ENCODE results near the gene FAM13B. TPM values are rescaled to one million over a fixed set of nuclear protein-coding genes. Genes with fewer than 3 reads are reported as not detected.

FAM13B gene
- total and polyA plus RNA-seq, 9 of the 15 experiments (the other 6 are each of a cell fraction or from before 2014, with no cell fraction given) = 2.3 to 21.6 (median 14.1) TPM

GRCh38 chr5:138000102-138000723 lies 32.7 kb downstream of the FAM13B start (continued):
- no peak for TF ChIP-seq RERE (CRISPR knock-in tag; IDR thresholded peaks at IDR 0.05; ENCODE audit: borderline replicate concordance)
- no peak for TF ChIP-seq TSC22D4 (tag; IDR thresholded peaks at IDR 0.05)
- TF ChIP-seq ZNF431 (CRISPR knock-in tag; IDR thresholded peaks at IDR 0.05) = no peak
- TF ChIP-seq PRMT5 (CRISPR knock-in tag; IDR thresholded peaks at IDR 0.05) = no peak
- TF ChIP-seq, protein P1, sequence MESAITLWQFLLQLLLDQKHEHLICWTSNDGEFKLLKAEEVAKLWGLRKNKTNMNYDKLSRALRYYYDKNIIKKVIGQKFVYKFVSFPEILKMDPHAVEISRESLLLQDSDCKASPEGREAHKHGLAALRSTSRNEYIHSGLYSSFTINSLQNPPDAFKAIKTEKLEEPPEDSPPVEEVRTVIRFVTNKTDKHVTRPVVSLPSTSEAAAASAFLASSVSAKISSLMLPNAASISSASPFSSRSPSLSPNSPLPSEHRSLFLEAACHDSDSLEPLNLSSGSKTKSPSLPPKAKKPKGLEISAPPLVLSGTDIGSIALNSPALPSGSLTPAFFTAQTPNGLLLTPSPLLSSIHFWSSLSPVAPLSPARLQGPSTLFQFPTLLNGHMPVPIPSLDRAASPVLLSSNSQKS (CRISPR knock-in tag; IDR thresholded peaks at IDR 0.05) = no peak
- peak in 1 of 2 experiments; percentile 52; a peak in 1 of 4 replicates for TF ChIP-seq TEAD1 (CRISPR knock-in tag; IDR thresholded peaks at IDR 0.05)
- peak; percentile 77 for TF ChIP-seq HMBOX1 (IDR thresholded peaks at IDR 0.05)
- no peak for TF ChIP-seq FOXJ3 (CRISPR knock-in tag; IDR thresholded peaks at IDR 0.05)
- TF ChIP-seq RCOR1 (IDR thresholded peaks at IDR 0.05; ENCODE audit: borderline replicate concordance in 1 of 2, low read depth in 2 of 2, low read length in 2 of 2) = peak in 1 of 2 experiments; percentile 7; a peak in 1 of 4 replicates
- peak; percentile 80; the same call in 1 of the 2 replicates for TF ChIP-seq JUN (IDR thresholded peaks at IDR 0.05; ENCODE audit: borderline replicate concordance, low read depth, low read length)
- no peak for TF ChIP-seq JUN (CRISPR knock-in tag; IDR thresholded peaks at IDR 0.05; ENCODE audit: borderline replicate concordance)
- TF ChIP-seq RBBP5 (IDR thresholded peaks at IDR 0.05; ENCODE audit: borderline replicate concordance, insufficient read depth, low read length, poor library complexity, severe bottlenecking) = no peak
- no peak for TF ChIP-seq ZNF644 (tag; IDR thresholded peaks at IDR 0.05; ENCODE audit: low read depth)
- no peak for TF ChIP-seq ZFPM2 (CRISPR knock-in tag; IDR thresholded peaks at IDR 0.05)
- TF ChIP-seq RUNX1 (IDR thresholded peaks at IDR 0.05; ENCODE audit: low read depth) = no peak
- TF ChIP-seq SETDB1 (IDR thresholded peaks at IDR 0.05; ENCODE audit: low read length) = no peak
- TF ChIP-seq NKRF (IDR thresholded peaks at IDR 0.05; ENCODE audit: borderline replicate concordance) = no peak
- peak; percentile 91 for TF ChIP-seq NFE2 (IDR thresholded peaks at IDR 0.05; ENCODE audit: low read depth)
